GM04504 (cell line): ENCODE data around the gene FGGY.
"Not testable (repeated sequence)": the region's sequence is repeated elsewhere in the genome, so short reads cannot be mapped to it uniquely, and the experiment has no call there.

Source experiments
- DNase-seq: peaks from one replicate; pipeline ENCODE4 v3.0.0-alpha.2; 2012; ENCODE audit warnings: low read depth

Gene FGGY

DNA sequence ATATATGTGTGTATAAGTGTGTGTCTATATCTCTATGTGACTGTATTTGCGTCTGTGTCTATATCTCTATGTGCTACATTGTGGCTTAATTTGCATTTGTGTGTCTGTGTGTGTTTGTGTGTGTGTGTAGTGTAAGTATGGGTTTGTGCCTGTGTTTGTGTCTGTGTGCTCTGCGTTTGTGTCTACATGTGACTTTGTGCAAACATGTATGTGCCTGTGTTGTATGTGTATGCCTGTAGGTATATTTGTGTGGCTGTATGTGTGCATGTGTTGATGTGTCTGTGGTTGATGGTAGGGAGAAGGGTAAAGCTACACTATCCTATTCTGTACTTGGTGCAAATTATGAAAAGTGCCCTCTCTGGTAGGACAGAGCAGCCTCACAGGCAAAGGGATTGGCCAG is 7.3 kb upstream of the FGGY start:
- no peak for DNase-seq

DNA sequence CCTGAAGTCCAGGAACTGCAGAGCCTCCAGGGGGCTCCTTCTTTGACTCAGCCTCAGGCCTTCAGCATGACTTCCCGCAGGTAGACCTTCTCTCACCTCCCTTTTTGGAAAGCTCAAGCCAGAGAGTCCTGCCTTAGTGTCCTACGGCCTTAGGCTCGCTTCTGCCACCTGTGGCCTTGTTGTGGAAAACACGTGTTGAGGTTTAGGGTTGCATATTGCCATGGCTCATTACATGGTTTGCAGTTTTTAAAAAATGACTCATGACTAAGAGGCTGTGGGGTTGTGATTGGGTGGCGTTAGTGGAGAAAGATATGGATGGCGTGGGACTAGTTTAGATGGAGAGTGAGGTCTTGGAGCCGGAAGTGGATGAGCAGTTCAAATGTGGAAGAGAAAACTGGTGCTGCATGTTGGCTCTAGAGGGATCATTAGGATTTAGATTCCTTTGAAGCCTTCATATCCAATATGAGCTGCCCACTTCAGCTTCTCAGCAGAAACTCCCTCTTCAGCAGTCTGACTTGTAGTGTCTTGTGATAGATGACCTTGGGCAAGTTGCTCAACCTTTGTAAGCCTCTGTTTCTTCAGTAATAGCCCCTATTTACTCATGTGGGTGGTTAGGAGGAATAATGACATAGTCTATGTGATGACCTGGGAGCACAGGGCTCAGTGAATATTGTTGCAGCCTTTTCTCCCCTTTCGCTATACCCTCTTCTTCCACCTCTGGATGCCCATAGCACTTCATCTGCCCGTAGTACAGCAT is 6.5 kb upstream of the FGGY start:
- no peak for DNase-seq

DNA sequence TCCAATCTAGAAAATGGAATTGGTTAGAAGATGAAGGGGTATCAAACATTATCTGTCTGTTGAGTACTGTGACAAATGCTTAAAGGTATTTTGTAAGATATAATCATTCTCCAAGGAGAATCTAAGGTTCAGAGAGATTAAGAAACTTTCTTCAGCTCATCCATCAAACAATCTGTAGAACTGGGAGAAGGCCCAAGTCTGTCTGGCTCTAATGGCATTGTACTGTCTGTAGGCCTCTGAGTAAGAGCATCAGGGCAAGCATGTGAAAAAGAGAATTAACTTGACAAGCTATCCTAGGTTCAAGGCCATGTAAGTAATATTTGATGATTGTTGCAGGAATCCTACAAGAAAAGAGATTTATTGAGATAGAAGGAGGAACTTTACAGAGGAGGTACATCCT is 5.3 kb upstream of the FGGY start:
- DNase-seq, result no peak

DNA sequence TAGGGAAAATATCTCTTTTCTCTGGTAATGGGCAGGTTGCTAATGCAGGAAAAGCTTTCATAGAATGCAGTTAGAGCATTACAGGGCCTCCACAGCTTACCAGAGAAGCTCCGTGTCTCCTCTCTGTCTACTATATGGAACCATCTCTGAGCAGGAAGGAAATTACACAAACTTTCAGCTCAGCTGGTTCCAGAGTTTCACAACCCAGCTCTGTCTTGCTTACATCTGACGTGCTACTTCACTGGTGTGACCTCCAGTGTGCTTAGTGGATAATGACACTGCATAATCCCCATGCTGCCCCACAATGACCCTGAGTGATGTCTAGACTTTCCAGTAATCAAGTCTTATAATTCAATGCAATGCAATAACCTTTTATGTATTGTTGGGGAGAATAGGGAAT is 4.3 kb upstream of the FGGY start:
- no peak for DNase-seq

DNA sequence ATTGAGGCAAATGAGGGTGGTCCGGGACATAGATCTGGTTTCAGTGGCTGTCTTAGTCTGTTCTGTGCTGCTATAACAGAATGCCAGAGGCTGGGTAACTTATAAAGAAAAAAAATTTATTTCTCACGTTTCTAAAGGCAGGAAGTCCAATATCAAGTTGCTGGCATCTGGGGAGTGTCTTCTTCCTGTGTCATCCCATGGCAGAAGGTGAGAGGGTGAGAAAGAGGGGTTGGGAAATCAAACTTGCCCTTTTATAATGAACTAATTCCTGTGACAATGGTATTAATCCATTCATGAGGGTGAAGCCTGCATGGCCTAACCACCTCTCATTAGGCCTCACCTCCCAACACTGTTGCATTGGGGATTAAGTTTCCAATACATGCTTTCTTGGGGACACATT is 3.7 kb upstream of the FGGY start:
- DNase-seq, result no peak

DNA sequence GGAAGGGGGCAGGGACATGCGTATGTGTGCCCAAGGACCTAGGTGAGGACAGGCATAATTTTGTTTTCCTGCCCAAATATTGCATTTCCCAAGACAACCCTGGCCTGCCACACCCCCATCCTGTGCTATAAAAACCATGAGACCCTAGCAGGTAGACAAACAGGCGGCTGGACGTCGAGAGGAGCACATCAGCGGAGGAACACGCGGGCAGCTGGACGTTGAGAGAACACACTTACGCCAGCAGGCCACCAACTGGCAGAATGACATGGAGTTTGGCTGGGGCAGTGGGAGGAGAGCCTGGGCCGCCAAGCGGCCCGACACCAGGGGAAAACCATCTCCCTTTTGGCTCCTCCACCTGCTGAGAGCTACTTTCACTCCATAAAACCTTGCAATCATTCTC is 3.0 kb upstream of the FGGY start:
- DNase-seq, result no peak

DNA sequence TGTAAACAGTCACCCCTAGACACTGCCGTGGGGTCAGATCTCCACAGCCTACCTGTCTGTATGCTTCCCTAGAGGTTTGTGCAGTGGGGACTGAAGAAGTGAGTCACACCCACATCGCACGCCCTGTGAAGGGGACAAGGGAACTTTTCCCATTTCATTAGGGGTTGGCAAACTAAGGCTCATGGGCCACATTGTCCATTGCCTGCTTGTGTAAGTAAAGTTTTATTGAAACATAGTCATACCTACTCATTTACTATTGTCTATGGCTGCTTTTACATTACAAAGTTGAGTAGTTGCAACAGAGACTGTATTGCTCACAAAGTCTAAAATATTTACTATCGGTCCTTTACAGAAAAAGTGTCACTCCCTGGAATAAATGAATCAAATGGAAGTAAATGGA is 2.5 kb upstream of the FGGY start:
- no peak for DNase-seq

DNA sequence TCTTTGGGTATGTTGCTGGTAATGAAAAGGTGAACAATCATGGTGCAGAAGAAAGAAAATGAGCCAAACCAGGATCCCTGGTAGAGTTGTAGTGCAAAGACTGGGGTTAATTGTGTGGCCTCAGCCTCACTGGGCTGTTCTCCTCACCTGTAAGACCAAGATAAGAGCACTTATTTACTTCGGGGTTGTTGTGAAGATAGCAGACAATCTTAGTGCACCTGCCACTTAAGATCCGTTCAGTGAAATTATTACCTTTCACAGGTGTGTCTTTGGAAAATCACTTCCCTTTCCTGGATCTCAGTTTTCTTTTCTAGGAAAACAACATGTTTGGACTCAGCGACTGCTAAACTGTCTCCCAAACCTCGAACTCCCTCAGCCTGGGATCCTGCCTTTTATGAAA is 1.3 kb upstream of the FGGY start:
- DNase-seq, result no peak

DNA sequence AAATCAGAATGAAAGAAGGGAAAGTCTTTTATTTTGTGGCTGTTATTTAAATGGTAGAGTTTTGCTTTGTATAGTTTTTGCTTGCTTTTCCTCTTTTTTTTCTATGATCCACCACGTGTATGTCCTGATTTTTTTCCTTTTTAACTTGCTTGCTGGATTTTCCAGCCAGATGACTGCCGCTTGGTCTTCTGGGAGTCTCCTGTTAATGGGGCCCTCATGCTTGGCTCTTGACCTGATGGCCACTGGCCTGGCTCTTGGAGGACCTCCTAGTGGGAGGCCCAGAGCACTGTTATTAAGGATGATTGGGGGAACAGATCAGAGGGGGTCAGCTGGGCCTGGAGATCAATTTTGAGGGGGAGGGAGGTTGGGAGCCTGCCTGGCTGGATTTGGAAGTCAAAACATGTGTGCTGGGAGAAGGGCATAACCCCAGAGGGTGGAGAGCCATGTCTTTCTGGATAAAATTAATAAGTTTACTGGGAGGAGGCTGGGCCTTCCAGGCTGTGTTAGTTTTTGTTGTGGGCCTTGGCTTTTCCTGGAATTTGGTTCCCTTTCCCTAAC is 1.2 kb downstream of the FGGY start:
- no peak for DNase-seq

DNA sequence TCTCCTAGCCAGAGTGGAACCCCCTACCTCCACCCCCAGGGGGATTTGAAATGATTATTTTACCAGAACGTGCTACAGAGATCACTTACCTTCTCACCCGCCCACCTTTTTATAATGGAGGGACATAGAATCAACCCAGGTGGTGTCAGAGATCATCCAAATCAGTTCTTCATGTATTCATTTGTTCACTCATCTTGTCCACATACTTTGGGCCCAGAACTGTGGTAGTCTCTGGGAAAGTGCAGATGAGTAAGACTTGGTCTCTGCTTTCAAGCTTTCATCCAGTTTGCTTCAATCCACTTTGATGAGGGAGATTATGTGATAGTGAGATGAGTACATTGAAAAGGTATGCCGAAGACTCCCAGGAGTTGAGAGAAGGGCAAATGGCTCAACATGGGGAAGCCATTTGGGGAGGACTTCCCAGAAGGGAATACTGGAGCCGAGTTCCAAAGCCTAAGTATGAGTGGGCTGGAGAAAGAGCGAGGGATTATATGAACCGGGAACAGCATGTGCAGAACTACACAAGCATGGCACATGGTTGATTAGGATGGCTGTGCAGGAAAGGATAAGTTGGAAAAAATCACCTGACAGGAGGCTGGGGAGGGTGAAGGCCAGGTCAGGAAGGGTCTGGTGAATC is 1.9 kb downstream of the FGGY start:
- DNase-seq, result no peak

DNA sequence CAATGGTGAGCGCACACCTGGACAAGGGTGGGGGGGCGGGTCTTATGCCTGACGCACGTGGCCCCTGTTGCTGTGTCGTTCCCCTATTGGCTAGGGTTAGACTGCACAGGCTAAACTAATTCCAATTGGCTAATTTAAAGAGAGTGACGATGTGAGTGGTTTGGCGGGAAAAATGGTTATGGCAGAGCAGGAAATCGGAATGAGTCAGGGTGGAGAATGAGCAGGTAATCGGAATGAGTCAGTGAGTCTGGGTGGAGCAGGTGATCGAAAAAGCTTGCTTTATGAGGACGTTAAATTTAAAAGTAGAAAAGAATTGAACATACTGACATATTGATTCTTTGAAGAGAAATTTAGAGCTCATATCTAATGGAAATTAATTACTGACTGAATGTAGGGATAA is 2.8 kb downstream of the FGGY start:
- DNase-seq, result not testable (repeated sequence)

DNA sequence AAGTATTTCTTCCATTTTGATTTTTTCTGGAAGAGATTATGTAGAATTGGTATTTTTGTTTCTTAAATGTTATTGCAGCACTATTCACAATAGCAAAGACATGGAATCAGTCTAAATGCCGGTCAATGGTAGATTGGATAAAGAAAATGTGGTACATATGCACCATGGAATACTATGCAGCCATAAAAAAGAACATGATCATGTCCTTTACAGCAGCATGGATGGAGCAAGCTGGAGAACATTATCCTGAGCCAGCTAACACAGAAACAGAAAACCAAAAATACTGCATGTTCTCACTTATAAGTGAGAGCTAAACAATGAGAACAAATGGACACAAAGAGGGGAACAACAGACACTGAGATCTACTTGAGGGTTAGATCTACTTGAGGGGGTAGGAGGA is 5.4 kb downstream of the FGGY start:
- no peak for DNase-seq

DNA sequence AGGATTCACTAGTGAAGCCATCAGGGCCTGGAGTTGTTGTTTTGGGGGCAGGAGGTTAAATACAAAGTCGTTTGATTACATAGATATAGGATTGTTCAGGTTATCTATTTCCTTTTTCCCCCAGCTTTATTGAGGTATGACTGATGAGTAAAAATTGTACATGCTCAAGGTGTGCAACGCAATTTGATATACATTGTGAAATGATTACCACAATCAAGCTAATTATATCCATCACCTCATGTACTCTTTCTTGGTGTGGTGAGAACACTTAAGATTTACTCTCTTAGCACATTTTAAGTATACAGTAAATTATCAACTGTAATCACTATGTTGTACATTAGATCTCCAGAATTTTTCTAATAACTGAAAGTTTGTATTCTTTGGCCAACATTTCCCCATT is 6.0 kb downstream of the FGGY start:
- DNase-seq, result no peak

DNA sequence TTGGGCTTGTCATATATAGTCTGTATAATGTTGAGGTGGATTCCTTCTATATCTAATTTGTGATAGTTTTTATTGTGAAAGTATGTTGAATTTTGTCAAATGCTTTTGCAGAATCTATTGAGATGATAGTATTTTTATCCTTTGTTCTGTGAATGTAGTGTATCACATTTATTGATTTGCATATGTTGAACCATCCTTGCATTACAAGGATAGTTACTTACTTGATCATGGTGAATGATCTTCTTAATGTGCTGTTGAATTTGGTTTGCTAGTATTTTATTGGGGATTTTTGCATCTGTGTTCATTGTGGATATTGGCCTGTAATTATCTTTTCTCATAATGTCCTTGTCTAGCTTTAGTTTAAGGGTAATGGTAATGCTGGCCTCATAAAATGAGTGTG is 8.3 kb downstream of the FGGY start:
- no peak for DNase-seq

DNA sequence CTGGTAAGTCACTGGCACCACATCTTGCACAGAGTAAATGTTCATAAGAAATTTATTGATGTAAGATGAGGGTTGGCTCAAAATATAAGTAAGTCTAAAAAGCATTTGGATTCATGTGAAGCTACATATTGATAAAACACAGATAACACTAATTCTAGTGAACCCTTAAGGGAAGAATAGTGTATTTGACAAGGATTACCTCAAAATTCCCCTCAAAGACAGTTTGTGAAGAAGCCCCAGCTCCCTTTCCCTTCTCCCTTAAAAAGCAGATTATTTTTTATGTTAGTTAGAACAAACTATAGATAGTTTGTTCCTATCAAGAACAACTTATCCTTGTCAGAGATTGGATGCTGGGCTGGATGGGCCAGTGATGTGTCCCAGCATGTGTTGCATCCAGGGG is 10.7 kb downstream of the FGGY start:
- DNase-seq, result no peak

DNA sequence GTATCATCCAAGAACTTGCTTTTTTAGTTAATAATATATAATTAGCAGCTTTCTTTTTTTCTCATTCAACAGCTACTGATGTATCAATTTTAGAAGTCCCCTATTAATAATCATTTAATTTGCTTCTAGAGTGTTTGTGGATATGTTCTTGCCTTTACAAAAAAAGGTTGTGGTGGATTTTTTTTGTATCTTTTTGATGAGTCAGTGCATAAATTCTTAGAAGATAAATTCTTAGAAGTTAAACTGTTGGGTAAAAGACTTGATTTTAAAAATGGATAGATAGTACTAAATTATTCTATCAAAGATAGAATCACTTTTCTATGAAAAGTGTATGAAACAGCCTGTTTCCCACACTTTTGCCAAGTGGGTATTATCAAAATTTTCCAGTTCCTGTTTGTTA is 11.9 kb downstream of the FGGY start:
- DNase-seq, result no peak

DNA sequence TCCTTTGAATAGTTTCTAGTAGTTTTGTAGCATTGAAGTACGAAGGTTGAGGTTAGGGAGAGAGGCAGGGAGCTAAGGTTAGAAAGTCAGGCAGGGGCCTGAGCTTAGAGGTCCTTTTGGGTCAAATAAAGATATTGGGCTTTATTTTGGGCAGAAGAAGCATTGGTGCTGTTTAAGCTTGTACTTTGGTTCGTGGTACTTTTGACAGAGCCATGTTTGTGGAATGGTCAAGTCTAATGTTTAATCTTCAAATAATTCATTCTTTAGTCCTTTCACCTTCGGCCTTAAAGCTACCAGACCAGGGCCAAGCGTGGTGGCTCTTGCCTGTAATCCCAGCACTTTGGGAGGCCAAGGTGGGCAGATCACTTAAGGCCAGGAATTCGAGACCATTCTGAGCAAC is 12.5 kb downstream of the FGGY start:
- no peak for DNase-seq

DNA sequence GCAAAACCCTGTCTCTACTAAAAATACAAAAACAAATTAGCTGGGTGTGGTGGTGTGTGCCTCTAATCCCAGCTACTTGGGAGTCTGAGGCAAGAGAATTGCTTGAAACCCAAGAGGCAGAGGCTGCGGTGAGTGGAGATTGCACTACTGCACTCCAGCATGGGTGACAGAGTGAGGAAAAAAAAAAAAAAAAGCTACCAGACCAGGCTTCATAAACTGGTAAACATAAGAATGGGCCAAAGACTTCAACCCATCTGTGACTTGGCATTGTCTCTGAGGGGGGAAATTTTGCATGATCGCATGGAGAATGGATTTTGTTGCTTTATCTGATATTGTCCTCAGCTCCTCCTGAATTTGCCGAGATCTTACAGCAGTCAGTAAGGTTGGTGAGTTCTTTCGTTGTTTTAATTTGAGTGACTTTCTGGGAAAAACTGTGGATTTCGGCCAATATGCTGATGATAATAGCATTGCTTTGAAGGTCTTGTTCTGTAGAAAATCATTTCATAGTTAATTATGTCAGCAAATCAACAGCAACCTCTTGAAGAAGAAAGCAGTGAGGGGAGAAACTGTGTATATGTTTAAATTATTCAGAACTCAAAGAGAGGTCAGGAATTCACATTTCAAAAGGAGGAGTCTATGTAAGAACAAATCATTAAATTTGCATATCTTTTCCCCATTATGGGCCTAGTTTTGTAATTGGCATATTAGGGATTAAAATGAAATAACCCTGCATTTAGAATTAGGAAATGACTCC is 13.1 kb downstream of the FGGY start:
- no peak for DNase-seq

DNA sequence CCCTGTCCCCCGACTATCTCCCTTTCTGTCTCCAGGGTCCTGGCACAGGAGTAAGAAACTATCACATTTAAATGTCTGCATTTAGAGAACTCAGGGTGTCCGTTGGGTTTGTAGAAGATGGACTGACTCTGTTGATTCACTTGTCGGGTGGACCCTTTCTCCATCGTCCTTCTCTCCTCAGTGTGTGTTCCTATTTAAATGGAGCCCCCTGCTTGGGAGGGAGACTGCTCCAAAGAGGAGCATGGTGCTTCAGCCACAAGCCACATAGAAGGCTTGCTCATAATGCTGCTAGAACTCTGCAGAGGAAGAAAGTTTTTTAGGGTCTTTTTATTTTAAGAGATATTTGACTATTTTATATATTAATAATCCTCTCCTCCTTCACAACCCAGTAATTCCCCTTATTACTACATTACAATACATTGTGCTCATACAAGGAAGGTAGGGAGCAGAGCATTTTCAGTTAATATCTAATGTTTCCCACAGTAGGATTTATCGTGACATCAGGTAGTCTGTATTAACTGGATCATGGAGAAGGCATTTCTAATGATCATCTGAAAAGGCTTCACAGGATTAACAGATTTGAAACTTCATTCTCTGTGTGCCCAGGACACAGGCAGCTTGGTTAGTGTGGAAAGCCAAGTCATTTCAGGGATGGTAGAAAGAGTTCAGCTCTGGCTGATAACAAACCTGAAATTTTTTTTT is 13.8 kb downstream of the FGGY start:
- DNase-seq, result no peak

DNA sequence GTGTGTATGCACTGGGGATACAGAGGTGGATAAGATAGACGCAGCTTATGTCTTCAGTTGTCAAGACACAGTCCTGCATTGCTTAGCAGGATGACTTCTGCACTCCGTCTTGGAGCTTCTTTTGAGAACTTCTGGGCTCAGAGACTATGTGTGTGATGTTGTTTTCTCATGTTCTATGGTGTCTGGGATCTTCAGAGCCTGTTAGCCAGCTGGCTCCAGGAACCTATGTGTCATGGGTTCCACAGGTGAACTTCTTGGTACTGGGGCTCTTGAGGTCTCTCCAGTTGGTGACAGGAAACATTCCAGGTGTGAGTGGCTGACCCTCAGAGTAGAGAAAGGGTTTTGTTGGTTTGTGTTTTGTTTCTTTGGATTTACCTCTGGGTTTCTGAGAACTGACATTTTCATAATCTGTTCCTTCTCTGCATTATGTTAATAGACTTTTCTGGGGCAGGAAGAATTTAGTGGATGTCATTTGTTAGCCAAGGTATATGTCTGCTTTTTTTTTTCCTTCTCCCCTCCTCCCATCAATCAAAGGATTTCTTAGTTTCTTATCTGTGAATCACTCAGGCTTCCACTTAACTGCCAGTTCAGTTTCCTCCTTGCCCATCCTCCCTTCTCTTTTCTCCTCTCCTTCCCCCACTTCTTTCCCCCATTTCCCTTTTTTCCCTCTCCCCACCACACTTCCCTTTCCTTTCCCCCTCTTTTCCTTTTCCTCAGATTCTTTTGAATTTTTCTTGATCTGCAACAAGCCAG is 18.1 kb downstream of the FGGY start:
- no peak for DNase-seq

DNA sequence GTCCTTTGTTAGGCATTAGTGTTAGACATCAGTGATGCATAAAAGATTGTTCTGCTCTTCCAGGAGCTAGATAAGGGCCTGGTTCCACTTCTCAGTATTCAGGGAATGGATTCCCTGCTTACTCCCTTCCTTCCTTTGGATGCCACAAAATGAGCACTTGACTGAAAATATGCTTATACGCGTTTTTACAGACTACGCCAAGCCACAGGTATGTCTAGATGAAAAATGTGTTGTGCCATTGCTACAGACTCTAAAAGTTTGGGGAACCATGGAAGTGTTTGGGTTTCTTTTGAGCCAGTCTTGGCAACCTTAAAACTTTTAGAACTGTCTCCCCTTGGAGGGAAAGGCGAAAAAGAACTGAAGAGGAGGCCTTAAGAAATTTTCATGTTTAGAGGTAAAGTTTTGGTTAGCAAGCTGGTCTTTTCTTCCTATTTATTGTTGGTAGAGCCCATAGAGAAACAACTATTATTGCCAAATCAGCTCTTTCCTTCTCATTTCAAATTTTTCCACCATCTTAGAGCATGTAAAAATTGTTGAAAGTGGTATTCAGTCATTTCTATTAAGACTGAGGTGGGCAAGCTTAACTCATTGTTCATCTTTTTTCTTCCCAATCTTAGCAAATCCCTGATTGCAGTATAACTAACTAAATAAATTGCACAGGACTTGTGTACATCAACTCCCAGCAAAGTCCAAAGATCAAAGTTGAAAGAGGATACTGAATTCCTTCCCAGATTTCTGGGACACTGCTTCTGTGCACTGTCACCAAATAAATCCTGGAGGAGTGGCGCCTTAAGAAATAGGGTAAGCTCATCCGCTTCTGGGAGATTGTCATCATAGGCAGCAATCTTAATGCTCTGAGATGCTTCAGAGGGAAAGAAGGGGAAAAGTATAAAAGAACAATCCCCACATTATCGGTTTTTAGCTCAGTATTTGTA is 18.9 kb downstream of the FGGY start:
- DNase-seq, result no peak
